Measurements from ENCODE around the gene OR6J1.
A peak's percentile ranks its signal among the peaks of the same experiment; 100 is the strongest.
"Not testable (repeated sequence)": the region's sequence is repeated elsewhere in the genome, so short reads cannot be mapped to it uniquely, and the experiment has no call there.

OR6J1 gene

DNA sequence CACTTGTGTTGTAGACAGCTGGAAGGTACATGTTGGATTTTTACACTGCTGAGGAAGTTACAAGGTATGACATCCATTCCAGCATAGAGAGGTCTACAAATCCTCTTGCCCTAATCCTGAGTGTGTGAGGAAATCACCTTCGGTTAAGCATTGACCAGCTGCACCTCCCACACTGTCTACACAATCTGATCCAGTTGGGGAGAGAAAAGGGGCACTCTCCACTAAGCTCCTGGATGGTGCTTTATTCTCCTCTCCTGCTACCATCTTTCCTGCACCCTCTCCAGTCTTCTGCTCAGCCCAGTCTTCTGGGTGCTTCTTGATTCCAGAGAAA lies at the start of gene OR6J1:
OR6J1 (minus strand) TSS at position 48 of the 331 bp plus-strand sequence. CDS start 9,541 bp downstream, outside the sequence.
- DNase-seq, result no peak

DNA sequence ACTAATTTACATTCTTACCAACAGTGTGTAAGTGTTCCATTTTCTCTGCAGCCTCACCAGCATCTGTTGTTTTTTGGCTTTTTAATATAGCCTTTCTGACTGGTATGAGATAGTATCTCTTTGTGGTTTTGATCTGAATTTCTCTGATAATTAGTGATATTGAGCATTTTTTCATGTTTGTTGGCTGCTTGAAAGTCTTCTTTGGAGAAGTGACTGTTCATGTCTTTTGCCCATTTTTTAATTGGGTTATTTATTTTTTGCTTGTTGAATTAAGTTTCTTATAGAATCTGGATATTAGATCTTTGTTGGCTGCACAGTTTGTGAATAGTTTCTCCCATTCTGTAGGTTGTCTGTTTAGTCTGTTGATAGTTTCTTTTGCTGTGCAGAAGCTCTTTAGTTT lies 48.0 kb upstream of the OR6J1 start:
- DNase-seq, result no peak

GRCh38 chr14:22691171-22691570 lies 47.0 kb upstream of the OR6J1 start:
- no peak for DNase-seq

GRCh38 chr14:22689199-22689598 lies 45.0 kb upstream of the OR6J1 start:
- DNase-seq, result no peak

- not testable (repeated sequence) for DNase-seq
Measured at GRCh38 chr14:22687969-22688368, 43.8 kb upstream of the OR6J1 start.

- DNase-seq, result not testable (repeated sequence)
Measured at GRCh38 chr14:22686176-22686611, 42.0 kb upstream of the OR6J1 start.

- DNase-seq, result no peak
Measured at GRCh38 chr14:22685467-22685866, 41.3 kb upstream of the OR6J1 start.

DNA sequence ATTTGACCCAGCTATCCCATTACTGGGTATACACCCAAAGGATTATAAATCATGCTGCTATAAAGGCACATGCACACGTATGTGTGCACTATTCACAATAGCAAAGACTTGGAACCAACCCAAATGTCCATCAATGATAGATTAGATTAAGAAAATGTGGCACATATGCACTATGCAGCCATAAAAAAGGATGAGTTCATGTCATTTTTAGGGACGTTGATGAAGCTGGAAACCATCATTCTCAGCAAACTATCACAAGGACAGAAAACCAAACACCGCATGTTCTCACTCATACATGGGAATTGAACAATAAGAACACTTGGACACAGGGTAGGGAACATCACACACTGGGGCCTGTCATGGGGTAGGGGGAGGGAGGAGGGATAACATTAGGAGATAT lies 39.3 kb upstream of the OR6J1 start:
- DNase-seq, result not testable (repeated sequence)

DNA sequence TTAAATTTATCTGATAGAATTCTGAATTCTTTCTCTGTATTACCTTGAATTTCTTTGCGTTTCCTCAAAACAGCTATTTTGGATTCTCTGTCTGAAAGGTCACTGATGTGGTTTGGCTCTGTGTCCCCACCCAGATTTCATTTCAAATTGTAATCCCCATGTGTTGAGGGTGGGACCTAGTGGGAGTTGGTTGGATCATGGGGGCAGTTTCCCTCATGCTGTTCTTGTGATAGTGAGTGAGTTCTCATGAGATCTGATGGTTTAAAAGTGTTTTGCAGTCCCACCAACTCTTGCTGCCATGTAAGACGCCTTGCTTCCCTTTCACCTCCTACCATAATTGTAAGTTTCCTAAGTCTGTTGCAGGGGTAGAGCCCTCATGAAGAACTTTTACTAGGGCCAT lies 34.1 kb upstream of the OR6J1 start:
- DNase-seq, result no peak

DNA sequence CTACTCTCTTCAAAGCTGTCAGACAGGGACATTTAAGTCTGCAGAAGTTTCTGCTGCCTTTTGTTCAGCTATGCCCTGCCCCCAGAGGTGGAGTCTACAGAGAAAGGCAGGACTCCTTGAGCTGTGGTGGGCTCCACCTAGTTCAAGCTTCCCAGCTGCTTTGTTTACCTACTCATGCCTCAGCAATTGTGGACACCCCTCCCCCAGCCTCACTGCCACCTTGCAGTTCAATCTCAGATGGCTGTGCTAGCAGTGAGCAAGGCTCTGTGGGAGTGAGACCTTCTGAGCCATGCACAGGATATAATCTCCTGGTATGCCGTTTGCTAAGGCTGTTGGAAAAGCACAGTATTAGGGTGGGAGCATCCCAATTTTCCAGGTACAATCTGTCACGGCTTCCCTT lies 33.4 kb upstream of the OR6J1 start:
- DNase-seq, result not testable (repeated sequence)

DNA sequence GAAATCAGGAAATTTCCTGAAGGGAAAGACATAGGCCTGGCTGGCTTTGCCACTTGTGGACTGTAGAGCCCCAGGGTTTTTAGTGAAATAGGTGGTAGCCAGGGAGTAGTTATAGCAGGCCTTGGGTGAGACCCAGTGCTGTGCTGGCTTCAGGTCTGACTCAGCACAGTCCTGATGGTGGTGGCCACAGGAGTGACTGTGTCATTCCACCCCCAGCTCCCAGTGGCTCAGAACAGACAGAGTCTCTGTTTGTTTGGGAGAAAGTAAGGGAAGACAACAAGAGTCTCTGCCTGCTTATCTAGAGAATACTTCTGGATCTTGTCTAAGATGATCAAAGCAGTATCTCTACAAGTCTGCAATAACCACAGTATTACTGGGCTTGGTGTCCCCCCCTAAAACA lies 27.5 kb upstream of the OR6J1 start:
- no peak for DNase-seq

- DNase-seq, result no peak
Measured at GRCh38 chr14:22668863-22669262, 24.7 kb upstream of the OR6J1 start.

GRCh38 chr14:22668417-22668816 lies 24.3 kb upstream of the OR6J1 start:
- no peak for DNase-seq

DNA sequence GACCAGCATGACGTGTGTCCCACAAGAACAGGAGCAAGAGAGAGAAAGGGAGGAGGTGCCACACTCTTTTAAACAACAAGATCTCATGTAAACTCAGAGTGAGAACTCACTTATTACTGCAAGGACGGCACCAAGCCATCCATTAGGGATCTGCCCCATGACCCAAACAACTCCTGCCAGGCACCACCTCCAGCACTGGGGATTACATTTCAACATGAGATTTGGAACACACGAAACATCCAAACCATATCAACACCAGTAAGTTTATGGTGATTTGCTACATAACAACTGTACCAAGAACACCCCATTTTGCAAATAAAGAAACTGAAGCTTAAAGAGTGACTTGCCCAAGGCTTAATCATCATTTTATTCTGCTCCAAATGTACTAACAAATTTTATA lies 23.7 kb upstream of the OR6J1 start:
- DNase-seq, result no peak

DNA sequence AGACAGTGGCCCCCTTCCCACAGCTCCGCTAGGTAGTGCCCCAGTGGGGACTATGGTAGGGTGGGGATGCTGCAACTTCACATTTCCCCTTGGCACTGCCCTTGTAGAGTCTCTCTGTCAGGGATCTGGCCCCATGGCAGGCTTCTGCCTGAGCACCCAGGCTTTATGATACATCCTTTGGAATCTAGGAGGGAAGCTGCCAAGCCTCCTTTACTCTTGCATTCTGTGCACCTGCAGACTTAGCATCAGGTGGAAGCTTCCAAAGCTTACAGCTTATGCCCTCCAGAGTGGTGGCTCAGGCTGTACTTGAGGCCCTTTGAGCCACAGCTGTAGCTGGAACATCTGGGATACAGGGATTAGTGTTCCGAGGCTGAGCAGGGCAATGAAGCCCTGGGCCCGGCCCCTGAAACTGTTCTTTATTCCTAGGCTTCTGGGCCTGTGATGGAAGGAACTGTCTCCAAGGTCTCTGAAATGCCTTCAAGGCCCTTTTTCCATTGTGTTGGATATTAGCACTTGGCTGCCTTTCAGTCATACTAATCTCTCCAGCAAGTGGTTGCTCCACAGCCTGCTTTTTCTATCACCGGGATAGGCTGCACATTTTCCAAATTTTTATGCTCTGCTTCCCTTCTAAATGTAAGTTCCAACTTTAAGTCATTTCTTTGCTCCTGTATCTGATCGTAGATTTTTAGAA lies 22.2 kb upstream of the OR6J1 start:
- no peak for DNase-seq

GRCh38 chr14:22664261-22664660 lies 20.1 kb upstream of the OR6J1 start:
- no peak for DNase-seq

- DNase-seq, result no peak
Measured at GRCh38 chr14:22660654-22661053, 16.5 kb upstream of the OR6J1 start.

DNA sequence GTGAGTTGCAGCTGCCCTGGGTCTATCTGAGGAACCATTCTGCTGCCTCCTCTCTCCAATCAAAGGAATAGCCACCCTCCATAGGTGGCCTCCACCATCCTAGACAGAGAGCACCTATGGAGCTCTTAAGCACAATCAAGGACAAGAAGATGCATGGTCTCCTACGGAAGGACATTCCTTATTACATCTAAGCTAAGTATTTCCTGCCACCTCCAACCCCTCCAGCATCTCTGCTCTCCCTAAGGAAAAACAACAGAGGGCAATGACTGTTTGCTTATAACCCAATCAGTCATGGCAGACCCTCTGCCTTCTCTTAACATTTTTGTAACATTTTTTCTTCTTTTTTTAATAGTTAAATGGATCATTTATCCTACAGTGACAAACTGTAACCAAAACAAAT lies 14.8 kb upstream of the OR6J1 start:
- DNase-seq, result no peak

- DNase-seq, result no peak
Measured at GRCh38 chr14:22657861-22658260, 13.7 kb upstream of the OR6J1 start.

DNA sequence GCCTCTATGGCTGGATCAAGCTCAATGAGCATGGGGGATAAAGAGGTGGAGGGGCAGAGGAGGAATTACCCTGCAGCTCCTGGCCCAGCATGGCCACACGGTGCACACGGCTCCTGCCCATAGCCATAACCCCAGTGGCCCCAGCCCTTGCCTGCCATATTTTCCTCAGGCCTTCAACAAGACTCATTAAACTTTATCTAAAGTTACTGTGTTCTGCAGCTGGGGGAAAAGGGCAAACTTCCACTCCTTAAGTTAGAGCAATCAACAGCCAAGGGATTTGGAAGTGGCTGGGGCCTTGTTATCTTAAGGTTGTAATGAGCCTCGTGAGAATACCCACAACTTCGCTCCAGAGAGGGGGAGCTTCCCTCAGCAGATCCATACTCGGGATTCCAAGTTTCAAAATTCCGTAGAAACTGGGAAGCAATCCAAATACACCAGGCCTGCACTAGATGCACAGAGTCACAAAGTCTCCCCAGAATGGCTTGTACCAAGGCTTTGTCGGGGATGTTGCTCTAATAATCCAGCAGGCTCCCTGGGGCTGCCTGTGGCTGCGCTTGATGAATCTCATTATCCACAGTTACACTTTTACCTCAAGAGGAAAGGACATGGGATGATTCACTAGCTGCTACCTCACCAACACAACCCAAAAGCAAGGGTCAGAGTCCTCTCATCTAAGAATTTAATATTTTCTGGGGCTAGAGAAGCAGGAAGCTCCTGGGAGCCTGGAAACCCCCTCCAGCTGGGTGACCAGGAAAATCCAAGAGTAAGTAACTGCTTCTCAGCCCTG lies 13.0 kb upstream of the OR6J1 start:
- no peak for DNase-seq

- DNase-seq, result no peak
Measured at GRCh38 chr14:22656226-22656625, 12.1 kb upstream of the OR6J1 start.

DNA sequence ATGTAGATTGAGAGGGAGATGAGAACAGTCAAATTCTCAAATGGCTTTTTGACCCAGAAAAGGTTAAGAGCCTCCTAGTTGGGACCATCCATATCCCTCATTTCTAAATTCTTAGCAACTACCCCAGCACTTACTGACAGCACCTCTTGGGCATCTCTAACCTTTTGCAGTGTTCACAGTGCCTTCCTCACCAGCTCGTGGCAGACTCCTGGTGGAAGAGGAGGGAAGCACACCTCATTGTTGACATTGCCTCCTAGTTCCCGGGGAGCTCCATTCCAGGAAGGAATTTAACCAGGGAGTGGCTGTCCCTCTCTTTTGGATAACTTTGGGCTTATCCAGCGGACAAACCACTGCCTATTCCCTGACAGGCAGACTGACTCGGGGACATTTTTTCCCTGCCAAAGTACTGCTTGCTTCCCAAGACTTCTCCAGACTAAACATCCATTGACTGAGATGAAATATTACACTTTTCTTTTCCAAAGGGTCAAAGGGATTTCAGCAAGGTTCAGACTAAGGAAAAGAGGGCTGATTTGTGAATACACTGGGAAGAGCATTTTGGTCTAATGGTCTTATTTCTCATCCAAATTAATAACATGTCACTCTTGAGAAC lies 9.0 kb upstream of the OR6J1 start:
- DNase-seq, result peak; percentile 67

- no peak for DNase-seq
Measured at GRCh38 chr14:22651586-22651985, 7.4 kb upstream of the OR6J1 start.

DNA sequence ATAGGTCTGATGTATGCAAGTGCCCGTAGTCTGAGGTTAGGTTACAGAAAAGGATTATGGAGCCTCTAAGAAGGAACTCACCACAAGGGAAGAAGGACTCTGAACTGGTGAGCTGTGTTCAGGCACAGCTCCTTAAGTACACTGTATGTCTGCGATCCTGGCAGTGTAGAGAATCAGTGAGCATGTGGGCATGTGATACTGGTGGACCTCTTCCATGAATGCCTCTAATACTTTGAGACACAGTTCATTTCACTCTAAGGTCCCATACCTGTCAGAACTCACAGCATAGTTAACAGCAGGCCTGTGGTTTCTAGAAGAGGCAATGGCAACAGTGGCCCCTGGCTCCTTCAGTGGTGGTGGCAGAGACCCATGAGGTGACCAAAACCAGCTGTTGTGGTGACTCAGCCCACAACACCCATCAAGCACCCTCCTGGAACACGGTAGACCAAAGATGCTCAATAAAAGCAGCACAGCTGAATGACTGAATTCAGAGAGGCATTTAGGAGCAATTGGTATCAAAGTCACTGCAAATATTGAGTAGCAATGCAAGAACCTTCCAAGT lies 6.9 kb upstream of the OR6J1 start:
- no peak for DNase-seq
